Heart left ventricle (tissue), 16 donors: ENCODE measurements around the gene MAP7D1. TPM values are rescaled to one million over a fixed set of nuclear protein-coding genes. Genes with fewer than 3 reads are reported as not detected.

Experiments used
- ATAC-seq, 4 donors: fragments of 200-7000 bp; cut with Tn5 transposase; one replicate each; pipeline ENCODE4 v1.9.1; 2020 to 2022; ENCODE audit warnings: moderate library complexity in 4 of 4, mild to moderate bottlenecking in 3 of 4, moderate number of reproducible peaks in 1 of 4
- DNase-seq, 5 donors: peaks; one replicate each; pipeline ENCODE4 v3.0.0-alpha.2; 2020
- H3K27ac ChIP-seq, 12 donors: fragments of 200-600 bp; sonication (generic) in 4 of 12; one replicate each; pipeline versions ENCODE4 v1.5.0 to v1.8.0; 2016 to 2022; ENCODE audit warnings: mild to moderate bottlenecking in 2 of 12
- H3K27me3 ChIP-seq, 9 donors: fragments of 200-600 bp; sonication (generic) in 2 of 9; one replicate each; pipeline versions ENCODE4 v1.5.1 to v1.8.0; 2016 to 2022; ENCODE audit warnings: mild to moderate bottlenecking in 3 of 9
- H3K36me3 ChIP-seq, 9 donors: fragments of 200-600 bp; sonication (generic) in 2 of 9; one replicate each; pipeline versions ENCODE4 v1.5.0 to v1.8.0; 2018 to 2022; ENCODE audit warnings: mild to moderate bottlenecking in 2 of 9
- H3K4me1 ChIP-seq, 12 donors: fragments of 200-600 bp; sonication (generic) in 4 of 12; one replicate each; pipeline versions ENCODE4 v1.5.0 to v1.8.0; 2016 to 2022; ENCODE audit warnings: mild to moderate bottlenecking in 3 of 12
- H3K4me3 ChIP-seq, 12 donors: fragments of 200-600 bp; sonication (generic) in 4 of 12; one replicate each; pipeline versions ENCODE4 v1.5.0 to v1.8.0; 2017 to 2022; ENCODE audit warnings: mild to moderate bottlenecking in 9 of 12, moderate library complexity in 4 of 12
- H3K9me3 ChIP-seq, 12 donors: fragments of 200-600 bp; sonication (generic) in 4 of 12; one replicate each; pipeline versions ENCODE4 v1.5.0 to v1.8.0; 2016 to 2022; ENCODE audit warnings: mild to moderate bottlenecking in 1 of 12
- POLR2A ChIP-seq, 2 donors: fragments of 450-650 bp; IDR thresholded peaks; one replicate each; pipeline ENCODE4 v1.6.1; 2017; ENCODE audit warnings: antibody characterized with exemption in 2 of 2, mild to moderate bottlenecking in 2 of 2, moderate library complexity in 2 of 2
- WGBS, 4 donors: extraction: QIAGEN DNeasy Blood & Tissue Kit in 2 of 4; methylation state at CpG; one replicate each; pipeline versions ENCODE4 v1.1.5 to v1.1.7; 2013 to 2018; 5-methylcytosine and 5-hydroxymethylcytosine counted together
- intact Hi-C, 10 donors: fragments of 100-400 bp; cut with DNase I; formaldehyde crosslinking; loops; one replicate each; pipeline versions ENCODE4 v1.11.1 to v1.14.2; 2022
- polyA plus RNA-seq, 2 donors: library from polyadenylated mRNA; stranded (reverse); fragments of 200-250 nt; gene quantifications; one replicate each; pipeline ENCODE4 v1.2.3, GENCODE V29; 2013
- total RNA-seq, 9 donors: library from RNA; depleted of rRNA in 2 of 9; stranded (reverse); fragments of >200 nt in 2 of 9; fragmentation: NEBNext Ultra II Directional in 3 of 9; extraction: Animal tissue kit (Norgen Biotek cat#: 25700) in 3 of 9; gene quantifications; one replicate each; pipeline versions ENCODE4 v1.1.0 to v1.2.4, GENCODE V29; 2016 to 2023
- TF ChIP-seq, protein P1 (sequence below), 12 donors: fragments of 200-600 bp; sonication (generic) in 4 of 12; IDR thresholded peaks; one replicate each; pipeline versions ENCODE4 v1.5.0 to v1.8.0; 2018 to 2022; ENCODE audit warnings: antibody characterized with exemption in 12 of 12, mild to moderate bottlenecking in 5 of 12
- donor health status: ischemic (EF 13 %, LVEDD 7.1; RV severe dilation, severe dysfunction).
- donor health status: healthy with polysubstance abuse.
- donor health status: DM: no; HTN: yes; CAD: no.
- donor health status: DM: no; HTN: no; CAD: no.
- donor health status: ischemic (EF 25% LVEDD 6.9; RV normal size, moderate dysfunction).
- donor health status: ischemic (EF 25% LVEDD 5.7; RV mildly dilated, moderate dysfunction).
- donor health status: healthy.
- donor health status: DM: yes; HTN: yes; CAD: no.
- donor health status: ischemic (EF 35%, LVEDD 5.7; RV mildly dilated, moderate dysfunction).
- donor health status: nonischemic (EF 11% LVEDD 7.7; RV severe dilation, severe dysfunction).
- donor health status: DM: yes; HTN: yes; CAD: no.
- donor health status: PGD.
- donor health status: ischemic (EF 29% LVEDD 5.4; RV normal size, mild dysfunction).
- donor health status: nonischemic (EF 23%, LVEDD 6.1; RV moderate dilation, normal function).

MAP7D1 gene
- total and polyA plus RNA-seq, 11 donors: 236 to 706 (median 328) TPM

DNA sequence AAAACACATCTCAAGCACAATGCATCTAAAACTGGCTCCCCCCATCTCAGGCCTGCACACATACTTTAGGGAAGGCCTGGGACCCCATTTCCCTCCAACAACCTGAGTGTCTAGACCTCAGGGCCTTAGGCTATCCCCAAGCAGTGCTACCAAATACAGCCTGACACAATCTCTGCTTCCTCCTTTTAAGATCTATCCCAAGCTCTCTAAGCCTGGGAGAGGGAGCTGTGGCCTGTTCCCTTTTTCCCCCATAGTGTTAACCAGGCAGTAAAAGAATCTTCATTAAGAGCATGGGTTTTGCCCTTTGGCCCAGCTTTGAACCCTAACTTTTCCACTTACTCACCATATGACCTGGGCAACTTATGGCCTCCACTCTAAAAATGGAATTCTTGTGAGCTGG is 20.2 kb upstream of the MAP7D1 start:
- no peak for DNase-seq
- Histone ChIP-seq H3K4me3 (no peak overlapping the region), H3K4me1 (peaks cover 0 to 52% (median 36%) of the 10 kb centered on the region in 12 donors), H3K36me3 (peaks cover 0 to 43% (median 32%) of the 10 kb centered on the region in 9 donors), H3K27me3 (no peaks in the 10 kb centered on the region), H3K9me3 (no peaks in the 10 kb centered on the region), H3K27ac (peak overlapping the region in 11 of 12 donors; percentile 8 to 80 (median 67))
- no peak for ATAC-seq
- intact Hi-C loops: loop anchor here in 6 of 10 donors (2.0 to 5.0 kb wide), 3 partner anchors 33 to 37 kb away; no protein-coding TSS in a partner anchor
- TF ChIP-seq, protein P1, sequence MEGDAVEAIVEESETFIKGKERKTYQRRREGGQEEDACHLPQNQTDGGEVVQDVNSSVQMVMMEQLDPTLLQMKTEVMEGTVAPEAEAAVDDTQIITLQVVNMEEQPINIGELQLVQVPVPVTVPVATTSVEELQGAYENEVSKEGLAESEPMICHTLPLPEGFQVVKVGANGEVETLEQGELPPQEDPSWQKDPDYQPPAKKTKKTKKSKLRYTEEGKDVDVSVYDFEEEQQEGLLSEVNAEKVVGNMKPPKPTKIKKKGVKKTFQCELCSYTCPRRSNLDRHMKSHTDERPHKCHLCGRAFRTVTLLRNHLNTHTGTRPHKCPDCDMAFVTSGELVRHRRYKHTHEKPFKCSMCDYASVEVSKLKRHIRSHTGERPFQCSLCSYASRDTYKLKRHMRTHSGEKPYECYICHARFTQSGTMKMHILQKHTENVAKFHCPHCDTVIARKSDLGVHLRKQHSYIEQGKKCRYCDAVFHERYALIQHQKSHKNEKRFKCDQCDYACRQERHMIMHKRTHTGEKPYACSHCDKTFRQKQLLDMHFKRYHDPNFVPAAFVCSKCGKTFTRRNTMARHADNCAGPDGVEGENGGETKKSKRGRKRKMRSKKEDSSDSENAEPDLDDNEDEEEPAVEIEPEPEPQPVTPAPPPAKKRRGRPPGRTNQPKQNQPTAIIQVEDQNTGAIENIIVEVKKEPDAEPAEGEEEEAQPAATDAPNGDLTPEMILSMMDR (IDR thresholded peaks at IDR 0.05): no peak
- TF ChIP-seq POLR2A (IDR thresholded peaks at IDR 0.05): no peak

GRCh38 chr1:36136535-36136934 is 19.4 kb upstream of the MAP7D1 start:
- peak in 3 of 5 donors; percentile 41 to 59 (median 54) for DNase-seq
- ATAC-seq: peak; percentile 63 to 82 (median 76)
- H3K4me1 ChIP-seq: peaks cover 0 to 52% (median 36%) of the 10 kb centered on the region in 12 donors
- intact Hi-C loops: loop anchor here in 1 of 10 donors (5.0 kb wide), 1 partner anchor 34 kb away; no protein-coding TSS in a partner anchor
- WGBS, 4 donors: 47 to 63% (median 49%) methylated on average over 1 of the region's 1 CpG
- peak overlapping the region in 11 of 12 donors; percentile 23 to 80 (median 67) for H3K27ac ChIP-seq
- no peaks in the 10 kb centered on the region for H3K27me3 ChIP-seq
- TF ChIP-seq POLR2A (IDR thresholded peaks at IDR 0.05): no peak
- TF ChIP-seq, protein P1 (IDR thresholded peaks at IDR 0.05): no peak
- H3K4me3 ChIP-seq: no peak overlapping the region
- H3K36me3 ChIP-seq: peaks cover 0 to 43% (median 32%) of the 10 kb centered on the region in 9 donors
- H3K9me3 ChIP-seq: no peaks in the 10 kb centered on the region

GRCh38 chr1:36137226-36137625 is 18.7 kb upstream of the MAP7D1 start:
- H3K9me3 ChIP-seq: no peaks in the 10 kb centered on the region
- TF ChIP-seq POLR2A (IDR thresholded peaks at IDR 0.05): no peak
- TF ChIP-seq, protein P1 (IDR thresholded peaks at IDR 0.05): no peak
- no peak for DNase-seq
- peaks cover 0 to 57% (median 39%) of the 10 kb centered on the region in 12 donors for H3K4me1 ChIP-seq
- intact Hi-C loops: loop anchor here in 1 of 10 donors (5.0 kb wide), 1 partner anchor 35 kb away; no protein-coding TSS in a partner anchor
- no peak for ATAC-seq
- H3K27me3 ChIP-seq: no peaks in the 10 kb centered on the region
- H3K36me3 ChIP-seq: peaks cover 0 to 43% (median 32%) of the 10 kb centered on the region in 9 donors
- WGBS, 4 donors: 72 to 82% (median 74%) methylated on average over 5 of the region's 5 CpGs
- no peak overlapping the region for H3K4me3 ChIP-seq
- H3K27ac ChIP-seq: peak overlapping the region in 10 of 12 donors; percentile 26 to 80 (median 68)

DNA sequence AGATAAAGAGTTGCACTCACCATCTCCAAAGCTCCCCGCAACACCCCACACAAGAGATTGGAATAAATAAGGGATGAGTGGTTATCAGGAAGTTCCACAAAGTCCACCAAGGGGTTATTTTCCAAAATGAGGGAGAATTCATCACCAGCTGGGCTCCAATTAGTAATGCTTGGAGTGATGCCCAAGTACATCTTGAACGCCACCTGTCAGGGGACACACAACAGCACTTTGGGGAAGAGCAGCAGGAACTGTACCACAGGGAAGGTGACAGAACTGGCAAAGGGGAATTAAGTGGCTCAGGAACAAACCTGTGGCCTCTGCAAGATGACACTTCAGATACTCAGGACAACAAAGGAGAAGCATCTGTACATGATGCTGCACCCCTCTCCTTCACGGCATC is 18.2 kb upstream of the MAP7D1 start:
- Histone ChIP-seq H3K27ac (peak overlapping the region in 2 of 12 donors; percentile 67 to 80), H3K36me3 (peaks cover 0 to 43% (median 32%) of the 10 kb centered on the region in 9 donors), H3K9me3 (no peaks in the 10 kb centered on the region), H3K4me3 (no peak overlapping the region), H3K27me3 (no peaks in the 10 kb centered on the region), H3K4me1 (peaks cover 0 to 62% (median 41%) of the 10 kb centered on the region in 12 donors)
- WGBS, 4 donors: 67 to 76% (median 74%) methylated on average over 3 of the region's 3 CpGs
- DNase-seq: no peak
- TF ChIP-seq, protein P1 (IDR thresholded peaks at IDR 0.05): no peak
- no peak for TF ChIP-seq POLR2A (IDR thresholded peaks at IDR 0.05)
- no peak for ATAC-seq
- intact Hi-C loops: loop anchor here in 1 of 10 donors (5.0 kb wide), 1 partner anchor 35 kb away; no protein-coding TSS in a partner anchor
